Measurements from ENCODE around the gene B3GALT4. TPM values are rescaled to one million over a fixed set of nuclear protein-coding genes. Genes with fewer than 3 reads are reported as not detected.
A peak's percentile ranks its signal among the peaks of the same experiment; 100 is the strongest.
"Not testable (repeated sequence)": the region's sequence is repeated elsewhere in the genome, so short reads cannot be mapped to it uniquely, and the experiment has no call there.

The B3GALT4 gene
- total RNA-seq, 2 donors from 2014 or later, result 3.7 to 5.9 TPM

DNA sequence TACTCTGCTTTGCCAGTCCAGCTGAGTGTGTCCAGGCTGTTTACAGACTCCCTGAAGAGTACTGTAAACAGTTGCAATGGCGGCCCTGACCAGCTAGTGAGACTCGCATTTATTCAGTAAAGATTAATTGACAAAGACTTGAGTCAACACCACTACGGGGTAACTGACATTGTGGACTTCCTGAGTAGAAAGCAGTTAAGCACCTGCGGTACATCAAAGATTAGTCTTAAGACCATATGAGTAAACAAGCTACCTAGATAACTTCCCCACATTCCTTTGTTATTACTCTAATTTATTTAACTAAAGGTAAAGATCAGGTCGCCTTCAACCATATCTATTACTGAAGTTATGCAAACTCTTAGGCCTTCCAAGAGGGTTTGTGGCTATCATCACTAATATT, 17.9 kb upstream of the B3GALT4 start:
- Mint-ChIP-seq H3K9me3 (no peaks in the 10 kb centered on the region), H3K27ac (no peak overlapping the region), H3K36me3 (peaks cover 10 to 13% of the 10 kb centered on the region in 2 donors)
- no peak for DNase-seq (ENCODE audit: low spot score in 2 of 2)
- ATAC-seq, result no peak

- peaks cover 16 to 17% of the 10 kb centered on the region in 2 donors for H3K36me3 Mint-ChIP-seq
- H3K27ac Mint-ChIP-seq, ATAC-seq: not testable (repeated sequence)
These were observed 14.4 kb upstream of the B3GALT4 start for GRCh38 chr6:33262490-33262889.

DNA sequence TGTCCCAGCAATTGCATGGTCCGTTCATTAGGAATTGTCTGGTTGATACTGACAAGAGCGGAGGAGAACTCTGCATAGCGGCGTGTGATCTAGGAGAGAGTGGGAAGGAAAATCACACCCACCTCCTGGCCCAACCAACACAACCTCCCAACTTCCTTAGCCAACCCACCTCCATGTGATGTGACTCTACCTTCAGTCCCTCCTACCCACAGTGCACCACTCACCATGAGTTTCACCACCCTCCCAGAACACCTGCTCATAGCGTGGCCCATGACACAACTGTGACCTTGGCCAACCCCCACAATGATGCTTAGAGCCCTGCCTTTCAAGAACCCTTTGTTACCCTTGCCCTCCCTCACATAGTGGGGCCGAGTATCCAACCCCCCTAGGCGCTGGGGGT, 12.9 kb upstream of the B3GALT4 start:
- Mint-ChIP-seq H3K27ac (peak overlapping the region; percentile 23 to 30), H3K9me3 (no peaks in the 10 kb centered on the region), H3K36me3 (peaks cover 16 to 28% of the 10 kb centered on the region in 2 donors)
- DNase-seq (ENCODE audit: low spot score in 2 of 2), result no peak
- peak in 1 of 2 donors; percentile 37 for ATAC-seq

More at GRCh38 chr6:33262490-33262889, 14.4 kb upstream of the B3GALT4 start:
- H3K9me3 Mint-ChIP-seq; DNase-seq (ENCODE audit: low spot score in 2 of 2): not testable (repeated sequence)

DNA sequence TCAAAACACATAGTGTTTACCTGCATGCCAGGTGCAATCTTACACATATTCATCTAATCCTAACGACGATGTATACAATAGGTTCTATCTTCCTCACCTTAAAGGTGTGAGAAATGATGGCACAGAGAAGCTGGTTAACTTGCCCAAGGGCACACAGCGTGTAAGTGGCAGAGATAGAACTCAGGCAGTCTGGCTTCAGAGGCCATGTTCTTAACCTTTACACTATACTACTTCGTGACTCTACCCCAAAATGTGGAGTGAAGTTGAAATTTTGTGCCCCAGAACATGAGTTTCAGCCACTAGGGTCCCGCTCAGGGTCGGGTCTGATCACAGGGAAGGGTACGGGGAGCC, 5.8 kb upstream of the B3GALT4 start:
- peak overlapping the region; percentile 98 to 99 for H3K27ac Mint-ChIP-seq
- no peak for ATAC-seq
- DNase-seq (ENCODE audit: low spot score in 2 of 2), result no peak
- no peaks in the 10 kb centered on the region for H3K9me3 Mint-ChIP-seq
- H3K36me3 Mint-ChIP-seq, result peaks cover 62 to 69% of the 10 kb centered on the region in 2 donors

DNA sequence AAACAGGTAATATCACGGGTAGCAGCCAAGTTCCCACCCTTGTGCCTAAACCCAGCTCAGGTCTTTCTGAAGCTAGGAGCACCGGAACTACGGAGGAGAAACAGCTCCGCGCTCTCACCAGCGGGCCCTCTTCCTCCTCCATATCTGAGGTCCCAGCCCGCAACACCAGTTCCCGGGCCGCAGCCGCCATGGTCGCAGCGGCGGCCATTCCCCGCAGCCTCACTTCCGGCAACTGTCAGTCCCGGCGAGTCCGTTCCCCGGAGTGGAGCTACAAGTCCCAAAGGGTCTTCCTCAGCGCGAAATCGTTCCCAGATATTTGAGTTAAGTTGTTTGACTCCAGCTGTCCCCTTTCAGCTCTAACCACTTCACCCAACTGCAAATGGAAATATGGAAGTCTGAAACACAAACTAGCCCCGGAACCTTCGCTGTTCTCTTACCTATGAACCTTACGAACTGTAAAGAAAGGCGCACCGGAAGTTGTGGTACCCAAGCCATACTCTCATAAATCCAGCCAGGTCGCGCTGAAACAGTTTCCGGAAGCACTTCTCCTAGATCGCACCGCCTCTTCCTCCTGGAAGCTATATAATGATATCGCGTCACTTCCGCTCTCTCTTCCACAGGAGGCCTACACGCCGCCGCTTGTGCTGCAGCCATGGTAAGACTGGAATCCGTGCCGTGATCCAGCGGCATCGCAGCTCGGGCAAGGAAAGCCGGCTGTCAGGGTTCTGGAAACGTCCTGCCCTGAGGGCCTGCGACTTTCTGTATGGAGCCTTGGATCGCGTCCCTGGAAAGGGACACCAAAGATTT, 5.3 kb upstream of the B3GALT4 start, which contains the start of the genes RPS18 and VPS52:
TSS of gene RPS18 (plus strand) at position 608 of the 807 bp plus-strand sequence. CDS start at position 653, 45 bp downstream.
TSS of gene VPS52 (minus strand) at position 409 of the 807 bp plus-strand sequence. CDS start at position 208, 201 bp downstream.
- DNase-seq (ENCODE audit: low spot score in 2 of 2), result peak; percentile 88 to 90
- peak; percentile 93 to 95 for ATAC-seq
- Mint-ChIP-seq H3K9me3 (no peaks in the 10 kb centered on the region), H3K27ac (peak within 1 kb of the TSS; percentile 98 to 99), H3K36me3 (peaks cover 63 to 71% of the 10 kb centered on the region in 2 donors)

- H3K36me3 Mint-ChIP-seq, result peaks cover 64 to 71% of the 10 kb centered on the region in 2 donors
- H3K27ac Mint-ChIP-seq, result peak overlapping the region; percentile 98 to 99
- ATAC-seq (peak; percentile 4 to 5), DNase-seq (ENCODE audit: low spot score in 2 of 2) (no peak)
- H3K9me3 Mint-ChIP-seq, result no peaks in the 10 kb centered on the region
These were observed 4.4 kb upstream of the B3GALT4 start for GRCh38 chr6:33272275-33273128.

GRCh38 chr6:33273129-33273923, 3.6 kb upstream of the B3GALT4 start:
- ATAC-seq (no peak), DNase-seq (ENCODE audit: low spot score in 2 of 2) (no peak)
- Mint-ChIP-seq H3K36me3 (peaks cover 64 to 65% of the 10 kb centered on the region in 2 donors), H3K9me3 (no peaks in the 10 kb centered on the region), H3K27ac (peak overlapping the region; percentile 98 to 99)

DNA sequence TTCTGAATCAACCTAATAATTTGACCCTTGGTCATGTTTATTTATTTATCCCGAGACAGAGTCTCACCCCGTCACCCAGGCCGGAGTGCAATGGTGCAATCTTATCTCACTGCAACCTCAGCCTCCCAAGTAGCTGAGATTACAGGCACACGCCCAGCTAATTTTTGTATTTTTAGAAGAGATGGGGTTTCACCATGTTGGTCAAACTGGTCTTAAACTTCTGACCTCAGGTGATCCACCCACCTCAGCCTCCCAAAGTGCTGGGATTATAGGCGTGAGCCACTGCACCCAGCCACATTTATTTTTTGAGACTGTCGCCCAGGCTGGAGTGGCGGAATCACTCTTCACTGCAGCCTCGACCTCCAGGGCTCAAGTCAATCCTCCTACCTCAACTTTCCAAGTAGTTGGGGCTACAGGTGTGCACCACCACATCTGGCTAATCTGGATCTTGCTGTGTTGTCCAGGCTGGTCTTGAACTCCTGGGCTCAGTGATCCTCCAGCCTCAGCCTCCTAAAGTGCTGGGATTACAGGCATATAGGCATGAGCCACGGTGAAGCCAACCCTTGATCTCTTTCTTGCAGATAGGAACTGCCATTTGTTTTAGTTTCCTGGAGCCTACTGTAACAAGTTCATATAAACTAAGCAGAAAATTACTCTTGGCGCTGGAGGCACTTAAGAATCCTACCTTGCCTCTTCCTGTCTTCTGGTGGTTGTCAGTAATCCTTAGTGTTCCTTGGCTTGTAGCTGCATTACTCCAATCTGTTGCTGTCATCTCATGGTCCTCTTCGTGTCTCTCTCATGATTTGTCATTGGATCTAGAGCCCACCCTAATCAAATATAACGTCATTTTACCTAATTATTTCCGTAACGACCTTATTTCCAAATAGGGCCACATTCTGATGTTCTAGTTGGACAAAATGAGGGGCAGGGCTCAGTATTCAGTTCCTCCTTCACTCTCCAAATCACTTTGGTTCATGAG, 2.7 kb upstream of the B3GALT4 start:
- DNase-seq (ENCODE audit: low spot score in 2 of 2), result no peak
- Mint-ChIP-seq H3K27ac (peak overlapping the region; percentile 90 to 96), H3K9me3 (no peaks in the 10 kb centered on the region), H3K36me3 (peaks cover 60 to 64% of the 10 kb centered on the region in 2 donors)
- ATAC-seq, result no peak

DNA sequence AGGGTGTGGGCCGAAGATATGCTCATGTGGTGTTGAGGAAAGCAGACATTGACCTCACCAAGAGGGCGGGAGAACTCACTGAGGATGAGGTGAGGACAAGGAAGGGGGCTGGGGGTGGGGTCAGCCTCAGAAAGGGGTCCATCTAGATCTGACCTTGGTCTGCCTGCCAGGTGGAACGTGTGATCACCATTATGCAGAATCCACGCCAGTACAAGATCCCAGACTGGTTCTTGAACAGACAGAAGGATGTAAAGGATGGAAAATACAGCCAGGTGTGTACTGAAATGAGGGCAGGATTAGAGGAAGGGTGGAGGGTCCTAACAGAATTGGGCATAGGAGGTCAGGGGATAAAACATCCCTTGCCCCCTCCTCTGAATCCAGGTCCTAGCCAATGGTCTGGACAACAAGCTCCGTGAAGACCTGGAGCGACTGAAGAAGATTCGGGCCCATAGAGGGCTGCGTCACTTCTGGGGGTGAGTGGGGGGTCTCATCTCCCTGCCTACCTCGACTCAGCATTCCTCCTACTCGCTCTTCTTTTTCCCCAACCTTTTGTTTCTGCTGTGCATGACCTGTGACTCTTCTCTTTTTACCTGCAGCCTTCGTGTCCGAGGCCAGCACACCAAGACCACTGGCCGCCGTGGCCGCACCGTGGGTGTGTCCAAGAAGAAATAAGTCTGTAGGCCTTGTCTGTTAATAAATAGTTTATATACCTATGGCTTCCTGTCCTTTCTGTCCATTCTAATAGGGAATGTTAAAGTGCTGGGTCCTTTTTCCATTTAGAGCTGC, 935 bp upstream of the B3GALT4 start:
- H3K27ac Mint-ChIP-seq, result peak overlapping the region; percentile 90 to 95
- H3K36me3 Mint-ChIP-seq, result peaks cover 53 to 58% of the 10 kb centered on the region in 2 donors
- not testable (repeated sequence) for ATAC-seq; H3K9me3 Mint-ChIP-seq; DNase-seq (ENCODE audit: low spot score in 2 of 2)

DNA sequence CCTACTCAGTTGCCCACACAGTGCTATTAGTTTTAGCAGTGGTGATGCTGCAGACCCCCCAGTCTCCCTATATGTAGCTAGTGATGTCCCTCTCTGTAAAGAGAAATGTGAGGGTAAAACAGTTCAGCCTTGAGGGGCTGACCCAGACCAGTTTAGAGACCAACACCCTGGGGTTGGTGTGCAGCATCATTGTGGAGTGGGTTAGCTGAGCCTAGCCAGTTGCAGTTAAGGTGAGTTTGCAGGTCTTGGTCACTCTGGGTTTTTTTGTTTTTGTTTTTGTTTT, 401 bp upstream of the B3GALT4 start:
- Mint-ChIP-seq H3K9me3 (no peaks in the 10 kb centered on the region), H3K36me3 (peaks cover 48 to 53% of the 10 kb centered on the region in 2 donors), H3K27ac (peak overlapping the region; percentile 90 to 95)
- DNase-seq (ENCODE audit: low spot score in 2 of 2) (no peak), ATAC-seq (no peak)

DNA sequence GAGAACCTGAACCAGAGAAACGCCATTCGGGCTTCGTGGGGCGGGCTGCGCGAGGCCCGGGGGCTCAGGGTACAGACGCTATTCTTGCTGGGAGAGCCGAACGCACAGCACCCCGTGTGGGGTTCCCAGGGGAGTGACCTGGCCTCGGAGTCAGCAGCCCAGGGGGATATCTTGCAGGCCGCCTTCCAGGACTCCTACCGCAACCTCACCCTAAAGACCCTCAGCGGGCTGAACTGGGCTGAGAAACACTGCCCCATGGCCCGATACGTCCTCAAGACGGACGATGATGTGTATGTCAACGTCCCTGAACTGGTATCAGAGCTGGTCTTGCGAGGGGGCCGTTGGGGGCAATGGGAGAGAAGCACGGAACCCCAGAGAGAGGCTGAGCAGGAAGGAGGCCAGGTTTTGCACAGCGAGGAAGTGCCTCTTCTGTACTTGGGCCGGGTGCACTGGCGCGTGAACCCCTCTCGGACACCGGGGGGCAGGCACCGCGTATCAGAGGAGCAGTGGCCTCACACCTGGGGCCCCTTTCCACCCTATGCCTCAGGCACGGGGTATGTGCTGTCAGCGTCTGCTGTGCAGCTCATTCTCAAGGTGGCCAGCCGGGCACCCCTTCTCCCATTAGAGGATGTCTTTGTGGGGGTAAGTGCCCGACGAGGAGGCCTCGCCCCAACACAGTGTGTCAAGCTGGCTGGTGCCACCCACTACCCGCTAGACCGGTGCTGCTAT, 904 bp downstream of the B3GALT4 start:
- DNase-seq (ENCODE audit: low spot score in 2 of 2) (no peak), ATAC-seq (peak in 1 of 2 donors; percentile 2)
- Mint-ChIP-seq H3K9me3 (no peaks in the 10 kb centered on the region), H3K27ac (peak overlapping the region; percentile 90 to 96), H3K36me3 (peaks cover 35 to 40% of the 10 kb centered on the region in 2 donors)

DNA sequence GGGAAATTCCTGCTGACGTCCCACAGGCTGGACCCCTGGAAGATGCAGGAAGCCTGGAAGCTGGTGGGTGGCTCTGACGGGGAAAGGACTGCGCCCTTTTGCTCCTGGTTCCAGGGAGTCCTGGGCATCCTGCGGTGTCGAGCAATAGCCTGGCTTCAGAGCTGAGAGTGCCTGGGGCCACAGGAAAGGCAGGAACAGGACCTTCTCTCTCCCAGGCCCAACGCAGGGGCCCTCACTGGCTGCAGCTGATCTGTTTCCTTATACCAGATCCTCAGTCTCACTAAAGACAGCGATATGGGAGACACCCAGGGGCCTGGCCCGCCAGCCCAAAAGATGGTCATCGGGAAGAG, 1.4 kb downstream of the B3GALT4 start:
- Mint-ChIP-seq H3K36me3 (peaks cover 29 to 35% of the 10 kb centered on the region in 2 donors), H3K9me3 (no peaks in the 10 kb centered on the region), H3K27ac (peak overlapping the region in 1 of 2 donors; percentile 90)
- DNase-seq (ENCODE audit: low spot score in 2 of 2) (no peak), ATAC-seq (no peak)

DNA sequence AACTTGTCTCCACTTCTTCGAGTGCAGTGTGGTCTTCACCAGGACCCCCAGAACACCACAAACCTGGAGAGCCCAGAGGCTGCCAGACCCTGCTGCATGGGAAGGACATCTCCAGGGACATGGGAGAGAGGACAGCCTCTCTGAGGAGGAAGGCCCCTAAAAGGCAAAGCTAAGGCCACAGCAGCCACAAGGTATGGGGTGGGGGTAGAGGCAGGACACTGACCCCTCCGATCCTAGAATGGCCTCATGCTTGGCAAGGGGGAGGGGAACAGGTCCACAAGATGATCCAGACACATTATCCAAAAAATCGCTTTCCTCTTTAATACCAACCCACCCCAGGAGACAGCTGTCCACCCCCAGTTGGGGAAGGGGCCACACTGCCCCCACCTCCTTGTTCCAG, 1.9 kb downstream of the B3GALT4 start:
- H3K36me3 Mint-ChIP-seq, result peaks cover 27 to 30% of the 10 kb centered on the region in 2 donors
- no peaks in the 10 kb centered on the region for H3K9me3 Mint-ChIP-seq
- ATAC-seq (no peak), DNase-seq (ENCODE audit: low spot score in 2 of 2) (no peak)
- peak overlapping the region in 1 of 2 donors; percentile 90 for H3K27ac Mint-ChIP-seq

DNA sequence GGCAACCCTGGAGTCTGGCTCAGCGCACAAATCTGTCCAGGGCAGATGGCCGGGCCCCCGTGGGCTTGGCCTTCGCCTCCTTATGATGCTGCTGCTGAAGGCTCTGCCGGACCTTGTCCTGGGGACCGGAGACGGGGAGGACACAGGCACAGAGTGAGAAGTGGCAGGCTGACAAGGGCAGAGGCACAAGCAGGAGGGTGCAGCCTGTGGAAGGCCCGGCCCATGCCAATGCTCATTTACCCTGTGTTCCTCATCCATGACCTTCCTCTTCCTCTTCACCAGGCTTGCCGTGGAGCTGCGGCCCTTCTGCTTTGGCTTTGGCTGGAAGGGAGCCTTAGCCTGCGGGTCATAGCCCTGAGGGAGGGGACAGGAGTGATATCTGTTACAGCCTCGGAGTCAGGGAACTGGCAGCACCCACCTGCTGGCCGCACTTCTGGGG, 2.4 kb downstream of the B3GALT4 start:
- H3K27ac Mint-ChIP-seq, result no peak overlapping the region
- no peaks in the 10 kb centered on the region for H3K9me3 Mint-ChIP-seq
- peaks cover 23 to 26% of the 10 kb centered on the region in 2 donors for H3K36me3 Mint-ChIP-seq
- DNase-seq (ENCODE audit: low spot score in 2 of 2), result no peak
- no peak for ATAC-seq
